ENCODE measurements around the gene MYH10.
A peak's percentile ranks its signal among the peaks of the same experiment; 100 is the strongest.

Gene MYH10

GRCh38 chr17:8649157-8650118 is 18.9 kb upstream of the MYH10 start:
- DNase-seq = peak; percentile 98

- DNase-seq = no peak
These were observed 17.4 kb upstream of the MYH10 start for GRCh38 chr17:8647956-8648355.

GRCh38 chr17:8647202-8647601 is 16.7 kb upstream of the MYH10 start:
- DNase-seq = no peak

GRCh38 chr17:8644507-8644902 is 14.0 kb upstream of the MYH10 start:
- no peak for DNase-seq

GRCh38 chr17:8643855-8644506 is 13.5 kb upstream of the MYH10 start:
- DNase-seq = no peak

- DNase-seq = no peak
These were observed 9.2 kb upstream of the MYH10 start for GRCh38 chr17:8639709-8640108.

- DNase-seq = no peak
These were observed 1.5 kb upstream of the MYH10 start for GRCh38 chr17:8632061-8632460.

- no peak for DNase-seq
These were observed 991 bp upstream of the MYH10 start for GRCh38 chr17:8631554-8631877.

- peak; percentile 100 for DNase-seq
These were observed 453 bp upstream of the MYH10 start for GRCh38 chr17:8630802-8631553.

- DNase-seq = no peak
These were observed 926 bp downstream of the MYH10 start for GRCh38 chr17:8629371-8630226.

GRCh38 chr17:8628609-8629169 is 1.8 kb downstream of the MYH10 start:
- DNase-seq = no peak

- no peak for DNase-seq
These were observed 2.4 kb downstream of the MYH10 start for GRCh38 chr17:8628172-8628571.

- DNase-seq = peak; percentile 58
These were observed 6.9 kb downstream of the MYH10 start for GRCh38 chr17:8623591-8623990.

- DNase-seq = no peak
These were observed 8.3 kb downstream of the MYH10 start for GRCh38 chr17:8622191-8622590.

GRCh38 chr17:8621585-8621984 is 8.9 kb downstream of the MYH10 start:
- no peak for DNase-seq

GRCh38 chr17:8619294-8619693 is 11.2 kb downstream of the MYH10 start:
- no peak for DNase-seq

GRCh38 chr17:8618825-8619224 is 11.7 kb downstream of the MYH10 start:
- no peak for DNase-seq

- no peak for DNase-seq
These were observed 15.5 kb downstream of the MYH10 start for GRCh38 chr17:8614988-8615387.

GRCh38 chr17:8611619-8612298 is 18.8 kb downstream of the MYH10 start:
- DNase-seq = peak; percentile 75

- no peak for DNase-seq
These were observed 19.4 kb downstream of the MYH10 start for GRCh38 chr17:8611137-8611536.

GRCh38 chr17:8610558-8610957 is 20.0 kb downstream of the MYH10 start:
- DNase-seq = no peak

Measured in fibroblast of skin of abdomen (primary cell).